ENCODE results near the gene OCA2. TPM values are rescaled to one million over a fixed set of nuclear protein-coding genes. Genes with fewer than 3 reads are reported as not detected.
"Not testable (repeated sequence)": the region's sequence is repeated elsewhere in the genome, so short reads cannot be mapped to it uniquely, and the experiment has no call there.

The OCA2 gene
- total RNA-seq, 1 donor from 2014 or later: 0.73 TPM

GRCh38 chr15:27871078-27871901, 227.8 kb downstream of the OCA2 start:
- no peak for DNase-seq (ENCODE audit: low spot score)

- DNase-seq (ENCODE audit: low spot score): no peak
These were observed 228.8 kb downstream of the OCA2 start for GRCh38 chr15:27870320-27870719.

GRCh38 chr15:27869697-27870281, 229.3 kb downstream of the OCA2 start:
- DNase-seq (ENCODE audit: low spot score): no peak

GRCh38 chr15:27868828-27869404, 230.2 kb downstream of the OCA2 start:
- DNase-seq (ENCODE audit: low spot score): no peak

- DNase-seq (ENCODE audit: low spot score): no peak
These were observed 231.3 kb downstream of the OCA2 start for GRCh38 chr15:27867861-27868260.

GRCh38 chr15:27866505-27867165, 232.5 kb downstream of the OCA2 start:
- no peak for DNase-seq (ENCODE audit: low spot score)

GRCh38 chr15:27865926-27866325, 233.2 kb downstream of the OCA2 start:
- DNase-seq (ENCODE audit: low spot score): no peak

- no peak for DNase-seq (ENCODE audit: low spot score)
These were observed 233.7 kb downstream of the OCA2 start for GRCh38 chr15:27865323-27865922.

GRCh38 chr15:27864719-27865118, 234.4 kb downstream of the OCA2 start:
- no peak for DNase-seq (ENCODE audit: low spot score)

GRCh38 chr15:27864086-27864485, 235.0 kb downstream of the OCA2 start:
- no peak for DNase-seq (ENCODE audit: low spot score)

GRCh38 chr15:27863000-27863399, 236.1 kb downstream of the OCA2 start:
- DNase-seq (ENCODE audit: low spot score): no peak

- DNase-seq (ENCODE audit: low spot score): no peak
These were observed 237.9 kb downstream of the OCA2 start for GRCh38 chr15:27861171-27861570.

GRCh38 chr15:27855137-27855536, 244.0 kb downstream of the OCA2 start:
- DNase-seq (ENCODE audit: low spot score): peak; percentile 29

GRCh38 chr15:27854601-27855000, 244.5 kb downstream of the OCA2 start:
- peak; percentile 32 for DNase-seq (ENCODE audit: low spot score)

GRCh38 chr15:27853624-27854455, 245.3 kb downstream of the OCA2 start:
- peak; percentile 15 for DNase-seq (ENCODE audit: low spot score)

- peak; percentile 8 for DNase-seq (ENCODE audit: low spot score)
These were observed 247.3 kb downstream of the OCA2 start for GRCh38 chr15:27851858-27852210.

- DNase-seq (ENCODE audit: low spot score): peak; percentile 26
These were observed 247.9 kb downstream of the OCA2 start for GRCh38 chr15:27850981-27851857.

GRCh38 chr15:27850050-27850449, 249.1 kb downstream of the OCA2 start:
- peak; percentile 10 for DNase-seq (ENCODE audit: low spot score)

- DNase-seq (ENCODE audit: low spot score): not testable (repeated sequence)
These were observed 250.2 kb downstream of the OCA2 start for GRCh38 chr15:27848936-27849335.
